ENCODE measurements around the gene ARHGAP9.
"Not testable (repeated sequence)": the region's sequence is repeated elsewhere in the genome, so short reads cannot be mapped to it uniquely, and the experiment has no call there.

Gene ARHGAP9

DNA sequence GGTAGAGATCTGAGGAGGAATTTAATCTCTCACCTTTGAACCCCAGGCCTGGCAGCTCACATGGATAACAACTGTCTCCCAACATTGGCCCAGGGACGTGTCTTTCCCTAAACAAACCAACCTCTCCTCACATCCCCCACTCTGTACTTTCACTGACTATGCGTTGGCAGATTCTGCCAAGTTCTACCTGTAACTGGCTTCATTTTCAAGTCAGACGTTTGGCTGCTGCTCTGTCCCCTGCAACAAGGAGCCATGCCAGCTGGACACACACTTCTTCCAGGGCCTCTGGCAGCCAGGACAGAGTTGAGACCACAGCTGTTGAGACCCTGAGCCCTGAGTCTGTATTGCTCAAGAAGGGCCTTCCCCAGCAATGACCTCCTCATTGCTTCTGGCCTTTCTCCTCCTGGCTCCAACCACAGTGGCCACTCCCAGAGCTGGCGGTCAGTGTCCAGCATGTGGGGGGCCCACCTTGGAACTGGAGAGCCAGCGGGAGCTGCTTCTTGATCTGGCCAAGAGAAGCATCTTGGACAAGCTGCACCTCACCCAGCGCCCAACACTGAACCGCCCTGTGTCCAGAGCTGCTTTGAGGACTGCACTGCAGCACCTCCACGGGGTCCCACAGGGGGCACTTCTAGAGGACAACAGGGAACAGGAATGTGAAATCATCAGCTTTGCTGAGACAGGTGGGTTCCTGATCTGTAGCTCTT lies 45.0 kb downstream of the ARHGAP9 start, which contains the start of gene INHBC:
Gene INHBC, plus strand, starts transcription at position 268 of the 707 bp plus-strand sequence. Its CDS starts 103 bp downstream, at position 371.
- DNase-seq (ENCODE audit: low spot score), result no peak

DNA sequence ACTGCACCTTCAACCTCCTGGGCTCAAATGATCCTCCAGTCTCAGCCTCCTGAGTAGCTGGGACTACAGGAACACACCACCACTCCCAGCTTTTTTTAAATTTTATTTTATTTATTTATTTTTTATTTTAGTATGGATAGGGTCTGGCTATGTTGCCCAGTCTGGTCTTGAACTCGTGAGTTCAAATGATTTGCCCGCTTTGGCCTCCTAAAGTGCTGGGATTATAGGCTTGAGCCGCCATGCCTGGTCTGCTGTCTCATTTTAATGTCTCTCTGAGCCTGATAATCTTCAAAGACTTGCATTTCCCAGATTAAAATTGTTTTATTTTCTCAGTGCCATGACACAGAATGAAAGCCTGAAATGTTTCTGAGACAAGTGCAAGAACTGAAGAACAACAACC lies 46.3 kb downstream of the ARHGAP9 start:
- DNase-seq (ENCODE audit: low spot score), result no peak

DNA sequence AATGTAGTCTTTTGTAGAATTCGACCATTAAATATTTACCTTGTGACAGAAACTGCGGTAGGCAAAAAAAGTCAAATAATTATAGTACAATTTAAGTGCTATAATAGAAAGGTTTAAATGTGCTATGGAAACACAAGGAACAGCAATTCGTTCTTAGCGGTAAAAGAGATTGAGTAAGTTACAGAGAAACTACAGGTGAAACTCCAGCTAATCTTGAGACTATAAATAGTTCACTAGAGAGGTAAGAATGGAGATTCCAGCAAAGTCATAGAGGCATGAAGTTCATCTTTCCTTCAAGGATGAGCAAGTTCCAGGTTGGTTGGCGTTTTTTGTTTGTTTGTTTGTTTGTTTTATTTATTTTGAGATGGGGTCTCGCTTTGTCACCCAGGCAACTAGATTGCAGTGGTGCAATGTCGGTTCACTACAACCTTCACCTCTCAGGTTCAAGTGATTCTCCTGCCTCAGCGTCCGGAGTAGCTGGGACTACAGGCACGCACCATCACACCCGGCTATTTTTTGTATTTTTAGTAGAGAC lies 47.9 kb downstream of the ARHGAP9 start:
- no peak for DNase-seq (ENCODE audit: low spot score)

DNA sequence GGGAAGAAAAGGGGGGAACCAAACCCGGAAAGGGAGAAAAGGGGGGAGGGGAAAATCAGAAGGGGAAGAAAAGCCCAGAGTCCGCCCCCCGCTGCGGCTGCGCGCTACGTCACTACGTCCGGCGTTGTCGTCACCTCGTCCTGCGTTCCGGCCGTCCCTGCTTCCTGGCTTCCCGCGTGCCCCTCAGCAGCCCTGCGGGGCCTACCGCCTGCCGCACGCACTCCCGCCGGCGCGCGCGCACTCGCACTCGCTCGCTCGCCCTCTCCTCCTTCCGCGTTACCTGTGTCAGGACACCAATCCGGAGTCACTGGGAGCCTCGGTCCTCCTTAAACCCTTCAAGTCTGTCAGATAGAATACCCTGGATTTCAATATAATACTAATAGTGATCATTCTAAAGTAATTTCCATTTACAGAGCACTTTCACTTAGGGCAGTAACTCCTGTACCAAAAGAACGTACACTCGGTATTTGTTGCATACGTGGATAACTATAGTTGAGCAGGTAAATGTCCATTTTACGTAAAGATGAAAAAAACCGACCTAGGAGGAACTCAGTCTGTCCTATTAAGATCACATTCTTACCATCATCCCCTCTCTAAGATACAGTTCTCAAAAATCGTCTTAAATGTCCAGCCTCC lies 48.6 kb downstream of the ARHGAP9 start, which contains the start of gene R3HDM2:
Gene R3HDM2, minus strand, starts transcription at position 113 of the 636 bp plus-strand sequence. CDS start 120,615 bp downstream, outside the sequence.
- DNase-seq (ENCODE audit: low spot score), result peak; percentile 93

DNA sequence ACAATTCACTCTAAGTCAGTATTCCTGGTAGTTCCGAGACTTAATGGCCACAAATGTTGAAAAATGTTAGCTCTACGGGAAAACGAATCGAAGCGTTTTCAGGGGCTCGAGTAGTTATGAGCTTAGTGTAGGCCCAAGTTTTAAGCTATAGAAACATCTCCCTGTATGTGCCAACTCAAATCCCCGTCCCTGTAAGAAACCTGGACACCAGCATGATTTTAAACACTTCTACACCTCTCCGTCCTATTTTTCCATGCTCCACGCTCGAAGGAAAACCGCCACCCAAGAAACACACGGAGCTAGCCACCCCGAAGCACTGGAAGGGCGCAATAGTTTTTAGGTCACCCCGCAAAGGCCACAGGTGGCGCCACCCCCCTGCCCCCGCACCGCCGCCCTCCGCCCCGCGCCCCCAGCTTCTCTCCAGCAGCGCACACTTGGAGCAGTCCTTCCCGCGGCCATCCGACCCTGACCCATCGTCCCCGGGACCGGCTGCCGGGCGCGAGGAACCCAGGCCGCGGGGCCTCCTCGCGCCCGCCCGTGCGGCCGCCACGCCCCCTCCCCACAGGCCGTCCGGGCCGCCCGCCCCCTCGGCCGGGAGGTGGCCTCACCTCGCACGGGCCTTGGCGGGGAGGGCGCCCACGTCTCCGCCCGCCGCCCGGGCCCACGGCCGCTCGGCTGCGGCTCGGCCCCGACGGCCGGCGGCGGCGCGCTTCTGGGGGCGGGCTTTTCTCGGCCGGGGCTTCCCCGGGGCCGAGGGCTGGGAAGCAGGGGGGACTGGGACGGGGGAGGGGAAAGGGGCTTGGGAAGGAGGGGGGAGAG lies 49.3 kb downstream of the ARHGAP9 start:
- DNase-seq (ENCODE audit: low spot score), result peak; percentile 43

DNA sequence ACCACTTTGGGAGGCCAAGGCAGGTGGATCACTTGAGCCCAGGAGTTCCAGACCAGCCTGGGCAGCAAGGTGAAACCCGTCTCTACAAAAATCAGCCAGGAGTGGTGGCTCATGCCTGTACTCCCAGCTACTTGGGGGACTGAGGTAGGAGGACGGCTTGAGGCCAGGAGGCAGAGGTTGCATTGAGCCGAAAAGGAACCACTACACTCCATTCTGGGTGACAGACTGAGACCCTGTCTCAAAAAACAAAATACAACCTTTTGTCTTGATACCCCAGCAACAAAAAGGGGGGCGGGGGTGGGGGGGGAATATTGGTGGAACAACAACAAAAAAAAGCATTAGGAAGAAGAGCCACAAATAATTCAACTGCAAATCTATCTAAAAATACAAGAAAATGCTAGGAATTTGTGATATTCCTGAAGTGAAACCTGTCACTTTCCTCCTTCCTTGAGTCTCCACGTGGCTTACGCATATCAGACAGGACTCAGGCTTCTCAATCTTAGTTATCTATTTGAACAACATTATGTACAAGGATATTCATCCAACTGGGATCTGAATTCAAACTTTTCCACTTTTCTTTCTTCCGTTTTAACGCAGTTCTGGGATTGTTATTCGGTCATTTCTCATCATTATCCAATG lies 50.1 kb downstream of the ARHGAP9 start:
- DNase-seq (ENCODE audit: low spot score), result peak; percentile 31

DNA sequence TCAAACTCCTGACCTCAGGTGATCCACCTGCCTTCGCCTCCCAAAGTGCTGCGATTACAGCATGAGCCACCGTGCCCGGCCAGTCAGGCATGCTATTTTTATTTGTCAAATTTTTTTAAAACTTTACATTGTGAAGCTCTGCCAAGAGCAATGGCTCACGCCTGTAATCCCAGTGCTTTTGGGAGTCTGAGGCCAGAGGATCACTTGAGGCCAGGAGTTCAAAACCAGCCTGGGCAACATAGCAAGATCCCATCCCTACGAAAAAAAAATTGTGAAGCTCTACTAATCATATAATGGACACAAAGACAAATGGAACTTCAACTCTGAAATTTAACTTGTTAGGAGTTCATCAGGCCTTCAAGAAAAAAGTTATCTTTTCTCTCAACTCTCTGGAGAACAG lies 50.7 kb downstream of the ARHGAP9 start:
- DNase-seq (ENCODE audit: low spot score), result no peak

DNA sequence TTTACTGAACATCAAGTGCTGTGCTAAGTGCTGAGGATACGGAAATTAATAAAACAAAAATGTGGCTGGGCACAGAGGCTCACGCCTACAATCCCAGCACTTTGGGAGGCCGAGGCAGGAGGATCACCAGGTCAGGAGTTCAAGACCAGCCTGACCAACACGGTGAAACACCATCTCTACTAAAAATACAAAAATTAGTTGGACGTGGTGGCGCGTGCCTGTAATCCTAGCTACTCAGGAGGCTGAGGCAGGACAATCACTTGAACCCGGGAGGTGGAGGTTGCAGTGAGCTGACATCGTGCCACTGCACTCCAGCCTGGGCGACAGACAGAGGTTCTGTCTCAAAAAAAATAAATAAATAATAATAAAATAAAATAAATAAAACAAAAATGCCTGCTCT lies 52.7 kb downstream of the ARHGAP9 start:
- not testable (repeated sequence) for DNase-seq (ENCODE audit: low spot score)
